ENCODE data around the gene CDC42EP1. TPM values are rescaled to one million over a fixed set of nuclear protein-coding genes. Genes with fewer than 3 reads are reported as not detected.
"Not testable (repeated sequence)": the region's sequence is repeated elsewhere in the genome, so short reads cannot be mapped to it uniquely, and the experiment has no call there.

The CDC42EP1 gene
- polyA plus RNA-seq, 1 donor from 2014 or later = 0.24 TPM

GRCh38 chr22:37547251-37547741, 13.0 kb upstream of the CDC42EP1 start:
- Histone ChIP-seq H3K4me3 (ENCODE audit: low read length) (no peak overlapping the region), H2AFZ (ENCODE audit: low read depth, low read length) (no peak overlapping the region), H3K9me2 (ENCODE audit: insufficient read depth, low read length) (no peaks in the 10 kb centered on the region), H3K36me3 (ENCODE audit: insufficient read depth, low read length) (no peaks in the 10 kb centered on the region), H3K79me2 (replicated peaks; ENCODE audit: insufficient read depth, low read length) (no peaks in the 10 kb centered on the region), H4K20me1 (ENCODE audit: insufficient read depth) (no peaks in the 10 kb centered on the region), H3K27me3 (ENCODE audit: insufficient read depth, low read depth, low read length) (no peaks in the 10 kb centered on the region), H3F3A (ENCODE audit: insufficient read depth, low read length, poor library complexity, severe bottlenecking) (no peaks in the 10 kb centered on the region), H3K4me2 (ENCODE audit: low read length) (no peak overlapping the region), H3K27ac (ENCODE audit: low read length) (no peak overlapping the region), H3K9me3 (ENCODE audit: low read length) (no peaks in the 10 kb centered on the region), H3K9ac (ENCODE audit: low read length) (no peak overlapping the region)
- no peak for TF ChIP-seq POLR2AphosphoS5 (IDR thresholded peaks at IDR 0.05)
- TF ChIP-seq EP300 (conservative IDR thresholded peaks at IDR 0.05; ENCODE audit: poor library complexity, severe bottlenecking) = no peak
- no peak for TF ChIP-seq TAF1 (IDR thresholded peaks at IDR 0.05; ENCODE audit: low read depth)
- no peak for TF ChIP-seq RAD21 (conservative IDR thresholded peaks at IDR 0.05)
- TF ChIP-seq SMC3 (conservative IDR thresholded peaks at IDR 0.05; ENCODE audit: poor library complexity) = no peak
- no peak for TF ChIP-seq EZH2 (IDR thresholded peaks at IDR 0.05; ENCODE audit: borderline replicate concordance, insufficient read depth, low read length, poor library complexity, severe bottlenecking)
- TF ChIP-seq REST (IDR thresholded peaks at IDR 0.05; ENCODE audit: borderline replicate concordance) = no peak
- TF ChIP-seq, protein P1, sequence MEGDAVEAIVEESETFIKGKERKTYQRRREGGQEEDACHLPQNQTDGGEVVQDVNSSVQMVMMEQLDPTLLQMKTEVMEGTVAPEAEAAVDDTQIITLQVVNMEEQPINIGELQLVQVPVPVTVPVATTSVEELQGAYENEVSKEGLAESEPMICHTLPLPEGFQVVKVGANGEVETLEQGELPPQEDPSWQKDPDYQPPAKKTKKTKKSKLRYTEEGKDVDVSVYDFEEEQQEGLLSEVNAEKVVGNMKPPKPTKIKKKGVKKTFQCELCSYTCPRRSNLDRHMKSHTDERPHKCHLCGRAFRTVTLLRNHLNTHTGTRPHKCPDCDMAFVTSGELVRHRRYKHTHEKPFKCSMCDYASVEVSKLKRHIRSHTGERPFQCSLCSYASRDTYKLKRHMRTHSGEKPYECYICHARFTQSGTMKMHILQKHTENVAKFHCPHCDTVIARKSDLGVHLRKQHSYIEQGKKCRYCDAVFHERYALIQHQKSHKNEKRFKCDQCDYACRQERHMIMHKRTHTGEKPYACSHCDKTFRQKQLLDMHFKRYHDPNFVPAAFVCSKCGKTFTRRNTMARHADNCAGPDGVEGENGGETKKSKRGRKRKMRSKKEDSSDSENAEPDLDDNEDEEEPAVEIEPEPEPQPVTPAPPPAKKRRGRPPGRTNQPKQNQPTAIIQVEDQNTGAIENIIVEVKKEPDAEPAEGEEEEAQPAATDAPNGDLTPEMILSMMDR (IDR thresholded peaks at IDR 0.05; ENCODE audit: poor library complexity, severe bottlenecking) = no peak
- no peak for TF ChIP-seq MXI1 (conservative IDR thresholded peaks at IDR 0.05; ENCODE audit: poor library complexity, severe bottlenecking)

DNA sequence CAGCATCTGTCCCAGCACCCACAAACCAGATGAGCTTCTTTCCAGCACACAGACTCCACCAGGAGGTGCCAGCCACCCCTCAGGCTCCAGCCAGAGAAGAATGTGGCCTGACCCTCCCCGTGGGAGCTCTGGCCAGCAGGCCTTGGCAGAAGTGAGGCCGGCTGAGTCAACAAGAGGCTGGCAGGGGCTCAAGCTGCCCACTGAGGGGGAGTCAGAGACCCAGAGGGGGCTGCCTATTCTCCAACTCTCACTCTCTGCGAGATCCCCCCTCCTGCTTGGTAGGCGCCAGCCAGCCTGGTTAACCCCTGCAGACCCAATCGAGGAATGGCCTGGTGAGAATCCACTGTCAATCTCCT, 10.6 kb upstream of the CDC42EP1 start:
- H3K9me2 ChIP-seq (ENCODE audit: insufficient read depth, low read length) = no peaks in the 10 kb centered on the region
- no peak overlapping the region for H3K4me2 ChIP-seq (ENCODE audit: low read length)
- no peaks in the 10 kb centered on the region for H4K20me1 ChIP-seq (ENCODE audit: insufficient read depth)
- H3K36me3 ChIP-seq (ENCODE audit: insufficient read depth, low read length) = no peaks in the 10 kb centered on the region
- H3K4me3 ChIP-seq (ENCODE audit: low read length) = no peak overlapping the region
- H3K27me3 ChIP-seq (ENCODE audit: insufficient read depth, low read depth, low read length) = no peaks in the 10 kb centered on the region
- no peak overlapping the region for H3K27ac ChIP-seq (ENCODE audit: low read length)
- no peaks in the 10 kb centered on the region for H3F3A ChIP-seq (ENCODE audit: insufficient read depth, low read length, poor library complexity, severe bottlenecking)
- H3K79me2 ChIP-seq (replicated peaks; ENCODE audit: insufficient read depth, low read length) = no peaks in the 10 kb centered on the region
- no peaks in the 10 kb centered on the region for H3K9me3 ChIP-seq (ENCODE audit: low read length)
- H2AFZ ChIP-seq (ENCODE audit: low read depth, low read length) = no peak overlapping the region
- H3K9ac ChIP-seq (ENCODE audit: low read length) = no peak overlapping the region
- TF ChIP-seq RAD21 (conservative IDR thresholded peaks at IDR 0.05) = no peak

DNA sequence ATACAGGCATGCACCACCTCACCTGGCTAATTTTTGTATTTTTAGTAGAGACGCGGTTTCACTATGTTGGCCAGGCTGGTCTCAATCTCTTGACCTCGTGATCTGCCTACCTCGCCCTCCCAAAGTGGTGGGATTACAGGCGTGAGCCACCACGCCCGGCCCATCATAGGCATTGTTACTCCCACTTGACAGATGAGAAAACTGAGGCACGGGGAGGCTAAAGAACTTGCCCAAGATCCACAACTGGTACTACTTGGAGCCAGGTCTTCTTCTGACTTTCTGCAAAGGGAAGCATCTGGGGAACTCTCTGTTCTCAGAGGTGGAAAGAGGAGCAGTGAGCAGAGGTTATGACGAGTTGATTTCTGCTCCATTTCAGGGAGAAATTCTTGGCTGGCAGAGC, 9.4 kb upstream of the CDC42EP1 start:
- not testable (repeated sequence) for H3K27me3 ChIP-seq (ENCODE audit: insufficient read depth, low read depth, low read length); H3K79me2 ChIP-seq (replicated peaks; ENCODE audit: insufficient read depth, low read length); H3K4me3 ChIP-seq (ENCODE audit: low read length); H4K20me1 ChIP-seq (ENCODE audit: insufficient read depth); H3K4me2 ChIP-seq (ENCODE audit: low read length); H3K9me3 ChIP-seq (ENCODE audit: low read length); H3K9ac ChIP-seq (ENCODE audit: low read length); H2AFZ ChIP-seq (ENCODE audit: low read depth, low read length); H3K27ac ChIP-seq (ENCODE audit: low read length); H3F3A ChIP-seq (ENCODE audit: insufficient read depth, low read length, poor library complexity, severe bottlenecking); H3K9me2 ChIP-seq (ENCODE audit: insufficient read depth, low read length); H3K36me3 ChIP-seq (ENCODE audit: insufficient read depth, low read length)
